ENCODE measurements around the gene RPS6KC1. TPM values are rescaled to one million over a fixed set of nuclear protein-coding genes. Genes with fewer than 3 reads are reported as not detected.

Gene RPS6KC1
- polyA plus RNA-seq, 3 donors = 8.9 to 16.0 (median 11.4) TPM

DNA sequence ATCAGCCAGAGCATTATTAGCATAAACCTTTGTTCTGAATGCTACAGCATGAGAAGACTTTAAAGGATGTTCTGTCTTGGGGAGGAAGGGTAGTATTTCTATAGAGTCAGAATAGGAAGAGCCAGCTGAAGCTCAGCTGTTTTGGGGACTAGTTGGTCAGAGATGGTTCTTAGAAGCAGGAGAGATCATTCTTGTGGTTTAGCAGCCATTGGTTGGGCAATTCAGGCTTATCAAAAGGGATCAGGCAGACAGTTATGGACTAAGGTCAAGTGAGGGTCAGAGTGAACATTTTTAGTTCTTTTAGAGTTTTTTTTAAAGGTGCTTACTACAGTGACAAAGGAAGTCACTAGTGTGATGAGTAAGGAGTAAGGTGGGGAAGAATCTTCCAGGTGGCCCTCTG, 245.5 kb downstream of the RPS6KC1 start:
- no peak overlapping the region for H3K4me3 Mint-ChIP-seq

GRCh38 chr1:213297021-213297420, 246.0 kb downstream of the RPS6KC1 start:
- H4K20me1 ChIP-seq (ENCODE audit: insufficient read depth, low read length) = no peaks in the 10 kb centered on the region
- Mint-ChIP-seq H3K36me3 (no peaks in the 10 kb centered on the region), H3K27ac (no peak overlapping the region), H3K27me3 (ENCODE audit: low read depth in 3 of 3) (peaks cover 0 to 3% (median 0%) of the 10 kb centered on the region in 3 donors), H3K9me3 (peaks cover 3 to 17% (median 5%) of the 10 kb centered on the region in 7 donors), H3K4me1 (peaks cover 2% of the 10 kb centered on the region), H3K4me3 (no peak overlapping the region)
- 98% methylated on average over 5 of the region's 5 CpGs for WGBS (ENCODE audit: insufficient coverage)
- H3K9me3 ChIP-seq (replicated peaks in 1 of 2; ENCODE audit: control insufficient read depth in 1 of 2, insufficient read depth in 1 of 2, low read length in 2 of 2) = peaks cover 12 to 16% of the 10 kb centered on the region in 2 donors
- H3K4me1 ChIP-seq (ENCODE audit: control insufficient read depth in 1 of 2, insufficient read depth in 2 of 2, low read length in 2 of 2) = no peaks in the 10 kb centered on the region
- TF ChIP-seq, protein P1, sequence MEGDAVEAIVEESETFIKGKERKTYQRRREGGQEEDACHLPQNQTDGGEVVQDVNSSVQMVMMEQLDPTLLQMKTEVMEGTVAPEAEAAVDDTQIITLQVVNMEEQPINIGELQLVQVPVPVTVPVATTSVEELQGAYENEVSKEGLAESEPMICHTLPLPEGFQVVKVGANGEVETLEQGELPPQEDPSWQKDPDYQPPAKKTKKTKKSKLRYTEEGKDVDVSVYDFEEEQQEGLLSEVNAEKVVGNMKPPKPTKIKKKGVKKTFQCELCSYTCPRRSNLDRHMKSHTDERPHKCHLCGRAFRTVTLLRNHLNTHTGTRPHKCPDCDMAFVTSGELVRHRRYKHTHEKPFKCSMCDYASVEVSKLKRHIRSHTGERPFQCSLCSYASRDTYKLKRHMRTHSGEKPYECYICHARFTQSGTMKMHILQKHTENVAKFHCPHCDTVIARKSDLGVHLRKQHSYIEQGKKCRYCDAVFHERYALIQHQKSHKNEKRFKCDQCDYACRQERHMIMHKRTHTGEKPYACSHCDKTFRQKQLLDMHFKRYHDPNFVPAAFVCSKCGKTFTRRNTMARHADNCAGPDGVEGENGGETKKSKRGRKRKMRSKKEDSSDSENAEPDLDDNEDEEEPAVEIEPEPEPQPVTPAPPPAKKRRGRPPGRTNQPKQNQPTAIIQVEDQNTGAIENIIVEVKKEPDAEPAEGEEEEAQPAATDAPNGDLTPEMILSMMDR (IDR thresholded peaks at IDR 0.05) = no peak
- H3K4me3 ChIP-seq (replicated peaks in 1 of 3; ENCODE audit: low read depth in 2 of 3, low read length in 3 of 3) = no peak overlapping the region
- intact Hi-C loops (cut with micrococcal nuclease) = no loop called here
- H2AFZ ChIP-seq (ENCODE audit: insufficient read depth, low read depth, low read length, poor library complexity, severe bottlenecking) = no peak overlapping the region
- no peak overlapping the region for H3K9ac ChIP-seq (ENCODE audit: insufficient read depth, low read length, poor library complexity, severe bottlenecking)
- no peaks in the 10 kb centered on the region for H3K27me3 ChIP-seq (ENCODE audit: control insufficient read depth in 2 of 2, insufficient read depth in 2 of 2, low read length in 2 of 2)
- no peaks in the 10 kb centered on the region for H3K36me3 ChIP-seq (replicated peaks in 1 of 2; ENCODE audit: control insufficient read depth in 1 of 2, insufficient read depth in 2 of 2, low read length in 2 of 2)
- no peak for DNase-seq
- H3K4me2 ChIP-seq (replicated peaks; ENCODE audit: extremely low read depth, low read length, poor library complexity, severe bottlenecking) = no peak overlapping the region
- no peaks in the 10 kb centered on the region for H3K79me2 ChIP-seq (ENCODE audit: insufficient read depth, low read length)
- H3K27ac ChIP-seq (ENCODE audit: low read depth in 1 of 2, low read length in 2 of 2) = no peak overlapping the region

More for the DNA sequence above, 245.5 kb downstream of the RPS6KC1 start:
- H3K4me1 ChIP-seq (ENCODE audit: control insufficient read depth in 1 of 2, insufficient read depth in 2 of 2, low read length in 2 of 2) = no peaks in the 10 kb centered on the region
- H3K79me2 ChIP-seq (ENCODE audit: insufficient read depth, low read length) = no peaks in the 10 kb centered on the region
- H3K4me1 Mint-ChIP-seq = peaks cover 2% of the 10 kb centered on the region
- H3K36me3 Mint-ChIP-seq = no peaks in the 10 kb centered on the region
- H3K4me3 ChIP-seq (replicated peaks in 1 of 3; ENCODE audit: low read depth in 2 of 3, low read length in 3 of 3) = no peak overlapping the region
- H3K9ac ChIP-seq (ENCODE audit: insufficient read depth, low read length, poor library complexity, severe bottlenecking) = no peak overlapping the region
- no peak for DNase-seq
- H3K9me3 Mint-ChIP-seq = peaks cover 3 to 17% (median 5%) of the 10 kb centered on the region in 7 donors
- intact Hi-C loops (cut with micrococcal nuclease) = no loop called here
- TF ChIP-seq, protein P1 (IDR thresholded peaks at IDR 0.05) = no peak
- no peak overlapping the region for H2AFZ ChIP-seq (ENCODE audit: insufficient read depth, low read depth, low read length, poor library complexity, severe bottlenecking)
- no peak overlapping the region for H3K27ac Mint-ChIP-seq
- no peaks in the 10 kb centered on the region for H3K27me3 ChIP-seq (ENCODE audit: control insufficient read depth in 2 of 2, insufficient read depth in 2 of 2, low read length in 2 of 2)
- H4K20me1 ChIP-seq (ENCODE audit: insufficient read depth, low read length) = no peaks in the 10 kb centered on the region
- no peaks in the 10 kb centered on the region for H3K36me3 ChIP-seq (replicated peaks in 1 of 2; ENCODE audit: control insufficient read depth in 1 of 2, insufficient read depth in 2 of 2, low read length in 2 of 2)
- no peak overlapping the region for H3K4me2 ChIP-seq (replicated peaks; ENCODE audit: extremely low read depth, low read length, poor library complexity, severe bottlenecking)
- H3K9me3 ChIP-seq (replicated peaks in 1 of 2; ENCODE audit: control insufficient read depth in 1 of 2, insufficient read depth in 1 of 2, low read length in 2 of 2) = peaks cover 12 to 16% of the 10 kb centered on the region in 2 donors
- no peak overlapping the region for H3K27ac ChIP-seq (ENCODE audit: low read depth in 1 of 2, low read length in 2 of 2)
- H3K27me3 Mint-ChIP-seq (ENCODE audit: low read depth in 3 of 3) = peaks cover 0 to 3% (median 0%) of the 10 kb centered on the region in 3 donors
